Osteocyte (in vitro differentiated cells): ENCODE measurements around the gene ZMYND15. TPM values are rescaled to one million over a fixed set of nuclear protein-coding genes. Genes with fewer than 3 reads are reported as not detected.

Experiments
- DNase-seq: peaks from one replicate; pipeline ENCODE4 v3.0.0; 2021; ENCODE audit warnings: mixed read lengths; ENCODE audit not compliant: unreplicated experiment; ENCODE audit errors: extremely low spot score
- H3K27ac Mint-ChIP-seq: one replicate; pipeline ENCODE4 v1.8.0; 2021; ENCODE audit warnings: mild to moderate bottlenecking, mixed read lengths; ENCODE audit not compliant: unreplicated experiment
- H3K27me3 Mint-ChIP-seq: one replicate; pipeline ENCODE4 v1.8.0; 2021; ENCODE audit warnings: mixed read lengths; ENCODE audit not compliant: unreplicated experiment
- H3K36me3 Mint-ChIP-seq: one replicate; pipeline ENCODE4 v1.8.0; 2021; ENCODE audit warnings: mixed read lengths; ENCODE audit not compliant: unreplicated experiment
- H3K4me1 Mint-ChIP-seq: one replicate; pipeline ENCODE4 v1.8.0; 2021; ENCODE audit warnings: mixed read lengths; ENCODE audit not compliant: unreplicated experiment
- H3K4me3 Mint-ChIP-seq: one replicate; pipeline ENCODE4 v1.8.0; 2021; ENCODE audit warnings: mild to moderate bottlenecking, moderate library complexity, mixed read lengths; ENCODE audit not compliant: unreplicated experiment
- H3K9me3 Mint-ChIP-seq: one replicate; pipeline ENCODE4 v1.8.0; 2021; ENCODE audit warnings: mixed read lengths; ENCODE audit not compliant: unreplicated experiment
- CTCF ChIP-seq: fragments of 200-600 bp; sonication (generic); IDR thresholded peaks from 2 replicates; pipeline ENCODE4 v1.5.0; 2021; ENCODE audit warnings: antibody characterized with exemption, mild to moderate bottlenecking, moderate library complexity
- total RNA-seq: library from RNA; stranded (reverse); gene quantifications from 2 replicates; pipeline ENCODE4 v1.2.1, GENCODE V29; 2021

Gene ZMYND15
- total RNA-seq, 1 donor from 2014 or later = 0.99 TPM

- no peak for DNase-seq
- H3K4me3 Mint-ChIP-seq = no peak overlapping the region
Observed at GRCh38 chr17:4721203-4722135, 18.2 kb upstream of the ZMYND15 start.

GRCh38 chr17:4722678-4723240 is 16.9 kb upstream of the ZMYND15 start:
- no peak overlapping the region for H3K4me3 Mint-ChIP-seq
- no peak overlapping the region for H3K27ac Mint-ChIP-seq
- H3K9me3 Mint-ChIP-seq = no peaks in the 10 kb centered on the region
- H3K27me3 Mint-ChIP-seq = peaks cover 10% of the 10 kb centered on the region
- DNase-seq = no peak
- peaks cover 7% of the 10 kb centered on the region for H3K36me3 Mint-ChIP-seq
- TF ChIP-seq CTCF = no peak
- no peaks in the 10 kb centered on the region for H3K4me1 Mint-ChIP-seq

More at GRCh38 chr17:4721203-4722135, 18.2 kb upstream of the ZMYND15 start:
- H3K36me3 Mint-ChIP-seq = peaks cover 10% of the 10 kb centered on the region
- H3K4me1 Mint-ChIP-seq = no peaks in the 10 kb centered on the region
- H3K27ac Mint-ChIP-seq = no peak overlapping the region
- H3K9me3 Mint-ChIP-seq = no peaks in the 10 kb centered on the region
- no peak for TF ChIP-seq CTCF
- peaks cover 6% of the 10 kb centered on the region for H3K27me3 Mint-ChIP-seq

GRCh38 chr17:4724650-4725049 is 15.0 kb upstream of the ZMYND15 start:
- Mint-ChIP-seq H3K27ac (no peak overlapping the region), H3K9me3 (no peaks in the 10 kb centered on the region), H3K4me3 (no peak overlapping the region), H3K4me1 (no peaks in the 10 kb centered on the region), H3K36me3 (peaks cover 3% of the 10 kb centered on the region), H3K27me3 (peaks cover 13% of the 10 kb centered on the region)
- no peak for DNase-seq
- no peak for TF ChIP-seq CTCF

GRCh38 chr17:4725646-4726310 is 13.9 kb upstream of the ZMYND15 start:
- Mint-ChIP-seq H3K4me3 (no peak overlapping the region), H3K9me3 (no peaks in the 10 kb centered on the region), H3K27ac (no peak overlapping the region), H3K4me1 (peaks cover 4% of the 10 kb centered on the region), H3K27me3 (peaks cover 13% of the 10 kb centered on the region), H3K36me3 (peaks cover 1% of the 10 kb centered on the region)
- DNase-seq = no peak
- TF ChIP-seq CTCF = no peak

- Mint-ChIP-seq H3K4me3 (no peak overlapping the region), H3K27me3 (peaks cover 13% of the 10 kb centered on the region), H3K36me3 (peaks cover 1% of the 10 kb centered on the region), H3K4me1 (peaks cover 14% of the 10 kb centered on the region), H3K9me3 (no peaks in the 10 kb centered on the region), H3K27ac (no peak overlapping the region)
- no peak for TF ChIP-seq CTCF
- no peak for DNase-seq
Observed at GRCh38 chr17:4728124-4728523, 11.5 kb upstream of the ZMYND15 start.
